IPS DF 6.9 (cell line): Measurements from ENCODE around the gene PARP6.

Source experiments
- DNase-seq: peaks from one replicate; pipeline ENCODE4 v3.0.0-alpha.2; 2013; ENCODE audit warnings: low read depth, low spot score
- H3K27ac ChIP-seq: one replicate; pipeline ENCODE4 v1.5.1; 2013; ENCODE audit warnings: low read length, control low read depth
- H3K27me3 ChIP-seq: 2 replicates; pipeline ENCODE4 v1.6.1; 2013; ENCODE audit warnings: mild to moderate bottlenecking, low read length; ENCODE audit not compliant: control insufficient read depth, insufficient read depth
- H3K36me3 ChIP-seq: 2 replicates; pipeline ENCODE4 v1.6.1; 2013; ENCODE audit warnings: low read length; ENCODE audit not compliant: control insufficient read depth, insufficient read depth
- H3K4me1 ChIP-seq: 2 replicates; pipeline ENCODE4 v1.6.1; 2013; ENCODE audit warnings: low read length; ENCODE audit not compliant: control insufficient read depth, insufficient read depth
- H3K4me3 ChIP-seq: 2 replicates; pipeline ENCODE4 v1.5.1; 2013; ENCODE audit warnings: mild to moderate bottlenecking, low read length
- H3K9me3 ChIP-seq: 2 replicates; pipeline ENCODE4 v1.6.1; 2013; ENCODE audit warnings: low read length, inconsistent platforms; ENCODE audit not compliant: control insufficient read depth, insufficient read depth
- WGBS: extraction: QIAGEN DNeasy Blood & Tissue Kit; methylation state at CpG from one replicate; pipeline ENCODE4 v1.1.7; 2013; ENCODE audit warnings: mixed read lengths, missing lambda C conversion rate; ENCODE audit not compliant: insufficient read length, insufficient coverage; 5-methylcytosine and 5-hydroxymethylcytosine counted together

Gene PARP6

DNA sequence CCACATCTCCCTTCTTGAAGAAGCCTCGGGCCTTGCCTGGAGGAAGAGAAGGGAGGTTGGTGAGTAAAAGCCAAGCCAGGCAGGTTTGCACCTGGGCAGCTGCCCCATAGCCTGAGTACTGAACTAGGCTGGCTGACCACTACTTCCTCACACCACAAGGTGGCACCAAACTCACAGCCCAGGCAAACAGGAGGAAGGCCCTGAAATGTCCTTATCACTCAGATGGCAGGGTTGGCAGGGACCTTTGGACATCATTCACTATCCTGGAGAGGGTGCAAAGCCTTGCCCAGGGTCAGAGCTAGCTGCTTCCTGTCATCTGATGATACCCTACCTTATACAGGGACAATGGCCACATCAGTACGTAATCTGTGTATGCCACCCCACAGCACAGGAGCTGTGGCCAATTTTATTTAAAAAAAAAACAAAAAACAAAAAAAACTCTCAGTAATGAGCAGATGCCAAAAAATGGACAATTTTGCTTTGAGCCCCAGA, 72.6 kb downstream of the PARP6 start:
- no CpG with 5 or more reads among the region's 2 CpGs for WGBS
- no peak for DNase-seq
- H3K27me3 ChIP-seq, result no peaks in the 10 kb centered on the region; the same call in 1 of the 2 replicates
- no peak overlapping the region for H3K27ac ChIP-seq
- peaks cover 57% of the 10 kb centered on the region for H3K36me3 ChIP-seq
- H3K4me1 ChIP-seq, result no peaks in the 10 kb centered on the region
- no peak overlapping the region for H3K4me3 ChIP-seq
- no peaks in the 10 kb centered on the region for H3K9me3 ChIP-seq

DNA sequence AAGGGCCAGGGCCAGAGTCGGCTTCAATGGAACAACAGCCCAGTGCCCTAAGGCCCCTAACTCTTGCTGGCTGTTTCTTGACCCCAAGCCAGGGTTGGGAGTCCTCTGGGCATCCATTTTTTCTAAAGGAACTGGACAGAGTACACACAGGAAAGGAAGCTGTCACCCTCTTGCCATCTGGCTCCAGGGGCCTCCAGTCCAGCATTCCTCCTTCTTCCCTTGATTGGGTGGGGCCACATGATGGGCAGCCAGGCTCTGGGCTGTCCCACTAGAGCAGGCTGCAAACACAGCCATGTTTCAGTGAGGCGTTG, 73.2 kb downstream of the PARP6 start:
- Histone ChIP-seq H3K36me3 (peaks cover 52% of the 10 kb centered on the region), H3K27ac (no peak overlapping the region), H3K4me3 (no peak overlapping the region), H3K4me1 (no peaks in the 10 kb centered on the region), H3K27me3 (no peaks in the 10 kb centered on the region; the same call in 1 of the 2 replicates), H3K9me3 (no peaks in the 10 kb centered on the region)
- no peak for DNase-seq
- no CpG with 5 or more reads among the region's 2 CpGs for WGBS

DNA sequence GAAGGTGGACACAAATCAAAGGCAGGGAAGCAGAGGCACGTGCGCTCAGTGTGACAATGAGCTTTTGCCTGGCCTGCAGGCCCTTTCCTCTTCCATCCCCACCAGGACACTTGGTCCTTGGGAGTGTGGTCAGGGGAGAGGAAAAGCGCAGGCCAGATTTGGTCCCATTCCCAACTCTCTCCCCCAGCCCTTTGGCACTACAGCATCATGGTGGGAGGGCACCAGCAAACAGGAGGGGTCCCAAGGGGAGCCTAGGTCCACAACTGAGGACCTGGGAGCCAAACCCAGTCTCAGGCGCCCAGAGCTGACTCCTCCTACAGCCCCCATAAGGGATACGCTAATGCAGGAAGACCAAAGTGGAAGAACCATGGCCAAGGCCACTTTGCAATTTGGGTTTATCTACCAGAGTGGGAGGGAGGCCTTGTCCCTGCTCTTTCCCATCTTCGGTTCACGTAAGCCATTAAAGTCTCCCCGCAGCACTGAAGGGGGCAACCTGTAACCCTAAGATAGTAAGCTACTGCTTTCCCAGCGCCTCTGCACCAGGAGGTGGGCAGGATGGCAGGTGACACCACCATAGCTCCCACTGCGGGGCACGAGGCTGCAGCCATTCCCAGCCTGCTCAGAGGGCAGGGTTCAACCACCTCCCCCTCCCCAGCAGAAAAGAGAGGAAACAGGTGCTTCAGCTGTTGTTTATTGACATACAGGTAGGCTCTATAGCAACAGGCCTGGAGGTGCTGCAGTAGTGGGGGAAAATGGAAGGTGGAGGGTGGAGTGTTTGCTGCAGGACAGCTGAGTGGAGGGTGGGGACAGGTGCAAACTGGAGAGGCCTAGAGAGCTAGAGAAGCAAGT, 73.8 kb downstream of the PARP6 start:
- Histone ChIP-seq H3K27ac (no peak overlapping the region), H3K27me3 (no peaks in the 10 kb centered on the region; the same call in 1 of the 2 replicates), H3K9me3 (no peaks in the 10 kb centered on the region), H3K4me1 (no peaks in the 10 kb centered on the region), H3K4me3 (no peak overlapping the region), H3K36me3 (peaks cover 47% of the 10 kb centered on the region)
- no CpG with 5 or more reads among the region's 11 CpGs for whole genome bisulfite sequencing
- no peak for DNase-seq

DNA sequence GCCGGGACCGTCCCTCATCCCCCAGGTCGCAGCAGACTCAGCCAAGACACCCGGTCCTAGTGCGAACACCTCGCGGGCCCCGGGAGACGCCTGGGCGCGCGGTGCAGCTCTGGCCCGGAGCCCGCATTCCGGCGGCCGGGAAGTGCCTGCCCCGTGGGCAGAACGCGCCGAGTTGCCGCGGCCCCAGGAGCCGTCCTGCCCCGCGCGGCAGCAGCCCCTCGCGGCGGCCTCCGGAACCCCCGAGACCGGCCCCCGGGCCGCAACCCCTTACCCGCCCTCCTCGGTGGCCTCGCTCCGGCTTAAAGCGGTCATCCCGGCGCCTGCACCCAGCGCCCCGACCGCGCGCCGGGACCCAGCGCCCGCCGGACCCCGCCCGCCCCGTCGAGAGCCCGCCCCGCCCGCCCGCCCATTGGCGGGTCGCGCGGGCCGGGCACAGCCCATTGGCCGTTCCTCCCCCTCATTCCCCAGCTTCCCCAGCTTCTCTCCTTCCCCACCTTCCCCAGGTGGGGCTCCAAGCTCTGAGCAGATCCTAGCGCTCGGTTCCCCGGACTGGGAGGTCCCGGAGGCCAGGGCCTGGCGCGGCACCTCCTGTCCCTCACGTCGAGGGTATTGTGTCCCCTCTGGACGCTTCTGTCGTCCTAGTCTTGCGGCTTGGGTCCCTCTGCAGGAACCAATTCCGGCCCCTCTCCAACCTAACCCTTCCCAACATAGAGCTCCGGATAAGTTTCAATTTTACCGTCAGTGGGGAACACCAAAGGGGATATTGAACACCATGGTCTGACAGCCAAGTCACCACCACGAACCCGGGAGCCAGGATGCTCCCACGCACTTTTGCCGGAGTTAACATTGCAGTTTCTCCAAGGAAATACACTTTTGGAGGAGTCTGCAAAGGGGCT, 74.6 kb downstream of the PARP6 start, which contains the start of gene GRAMD2A:
Gene GRAMD2A, minus strand, starts transcription at position 328 of the 896 bp plus-strand sequence.
- no peaks in the 10 kb centered on the region for H3K9me3 ChIP-seq
- no peak for DNase-seq
- H3K4me1 ChIP-seq, result no peaks in the 10 kb centered on the region
- H3K4me3 ChIP-seq, result peak within 1 kb of the TSS; percentile 28
- WGBS, result no CpG with 5 or more reads among the region's 83 CpGs
- H3K27me3 ChIP-seq, result no peaks in the 10 kb centered on the region; the same call in 1 of the 2 replicates
- H3K27ac ChIP-seq, result no peak within 1 kb of the TSS
- peaks cover 39% of the 10 kb centered on the region for H3K36me3 ChIP-seq

DNA sequence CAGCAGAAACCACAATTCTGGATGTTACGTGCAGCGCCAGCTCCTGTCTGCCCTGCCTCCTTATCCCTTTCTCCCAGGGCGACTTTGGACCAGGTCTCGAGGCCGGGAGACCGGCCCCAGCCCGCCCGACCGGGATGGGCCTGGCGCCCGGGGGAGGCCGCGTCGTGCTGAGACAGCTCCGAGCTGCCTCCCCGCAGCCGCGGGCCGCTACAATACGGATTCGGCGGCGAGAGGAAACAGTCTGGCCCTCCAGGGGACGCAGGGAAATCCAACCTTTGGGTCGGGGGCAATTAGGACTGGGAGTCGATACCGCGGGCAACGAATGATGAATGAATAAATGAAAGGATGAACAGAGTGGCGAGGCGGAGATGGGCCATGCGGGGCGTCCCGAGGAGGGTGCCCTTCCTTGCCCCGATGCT, 75.3 kb downstream of the PARP6 start:
- H3K9me3 ChIP-seq, result no peaks in the 10 kb centered on the region
- peak overlapping the region; percentile 28; the same call in 1 of the 2 replicates for H3K4me3 ChIP-seq
- DNase-seq, result no peak
- no CpG with 5 or more reads among the region's 35 CpGs for WGBS
- H3K36me3 ChIP-seq, result peaks cover 32% of the 10 kb centered on the region
- H3K27ac ChIP-seq, result no peak overlapping the region
- no peaks in the 10 kb centered on the region; the same call in 1 of the 2 replicates for H3K27me3 ChIP-seq
- H3K4me1 ChIP-seq, result no peaks in the 10 kb centered on the region

DNA sequence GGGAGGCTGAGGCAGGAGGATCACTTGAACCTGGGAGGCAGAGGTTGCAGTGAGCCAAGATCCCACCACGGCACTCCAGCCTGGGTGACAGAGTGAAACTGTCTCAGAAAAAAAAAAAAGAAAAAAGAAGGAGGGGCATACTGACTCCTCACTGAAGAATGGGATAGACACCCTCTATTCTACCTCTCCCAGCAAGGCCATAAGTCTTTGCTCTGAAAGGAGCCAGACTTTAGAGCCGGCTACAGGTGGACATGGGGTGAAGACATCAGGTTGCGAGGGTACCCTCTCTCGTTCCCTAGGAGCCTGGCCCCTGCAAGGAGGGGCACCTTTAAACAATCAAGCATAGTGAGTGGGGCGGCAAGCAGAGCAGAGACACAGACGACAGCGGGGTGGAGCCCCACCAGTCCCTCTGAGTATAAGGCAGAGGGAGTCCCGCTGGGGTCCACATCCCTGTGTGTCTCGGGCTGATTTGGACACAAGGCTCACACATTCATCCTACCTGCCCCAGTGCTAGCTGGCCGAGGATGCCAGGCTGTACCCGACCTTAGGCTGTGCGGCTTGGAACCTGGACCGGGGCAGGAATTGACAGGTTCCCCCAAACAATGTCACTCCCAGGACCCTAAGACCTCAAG, 75.8 kb downstream of the PARP6 start:
- Histone ChIP-seq H3K9me3 (no peaks in the 10 kb centered on the region), H3K4me3 (peak overlapping the region; percentile 28; the same call in 1 of the 2 replicates), H3K27me3 (no peaks in the 10 kb centered on the region; the same call in 1 of the 2 replicates), H3K36me3 (peaks cover 28% of the 10 kb centered on the region), H3K4me1 (no peaks in the 10 kb centered on the region), H3K27ac (no peak overlapping the region)
- no CpG with 5 or more reads among the region's 13 CpGs for WGBS
- DNase-seq, result no peak

DNA sequence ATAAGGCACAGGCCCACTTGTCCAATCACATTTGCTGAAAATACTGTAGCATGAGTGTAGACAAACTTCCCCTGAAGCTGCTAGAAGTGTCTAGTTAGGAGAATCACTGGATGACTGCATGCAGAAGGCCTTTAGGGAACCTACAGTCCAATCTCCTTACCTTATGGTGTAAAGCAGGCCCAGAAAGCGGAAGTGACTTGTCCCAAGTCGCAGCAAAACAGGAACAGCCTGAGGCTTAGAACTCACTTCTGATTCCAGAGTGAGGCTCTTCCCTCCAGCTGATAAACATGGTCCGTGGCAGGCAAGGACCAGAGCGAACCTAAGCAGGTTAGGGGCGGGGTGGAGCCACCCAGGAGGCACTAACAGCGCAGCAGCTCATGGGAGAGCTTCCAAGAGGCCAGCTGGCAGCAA, 77.2 kb downstream of the PARP6 start:
- no peak overlapping the region for H3K4me3 ChIP-seq
- peaks cover 14% of the 10 kb centered on the region for H3K36me3 ChIP-seq
- H3K27me3 ChIP-seq, result no peaks in the 10 kb centered on the region; the same call in 1 of the 2 replicates
- WGBS, result no CpG with 5 or more reads among the region's 6 CpGs
- DNase-seq, result no peak
- no peak overlapping the region for H3K27ac ChIP-seq
- H3K9me3 ChIP-seq, result no peaks in the 10 kb centered on the region
- no peaks in the 10 kb centered on the region for H3K4me1 ChIP-seq

DNA sequence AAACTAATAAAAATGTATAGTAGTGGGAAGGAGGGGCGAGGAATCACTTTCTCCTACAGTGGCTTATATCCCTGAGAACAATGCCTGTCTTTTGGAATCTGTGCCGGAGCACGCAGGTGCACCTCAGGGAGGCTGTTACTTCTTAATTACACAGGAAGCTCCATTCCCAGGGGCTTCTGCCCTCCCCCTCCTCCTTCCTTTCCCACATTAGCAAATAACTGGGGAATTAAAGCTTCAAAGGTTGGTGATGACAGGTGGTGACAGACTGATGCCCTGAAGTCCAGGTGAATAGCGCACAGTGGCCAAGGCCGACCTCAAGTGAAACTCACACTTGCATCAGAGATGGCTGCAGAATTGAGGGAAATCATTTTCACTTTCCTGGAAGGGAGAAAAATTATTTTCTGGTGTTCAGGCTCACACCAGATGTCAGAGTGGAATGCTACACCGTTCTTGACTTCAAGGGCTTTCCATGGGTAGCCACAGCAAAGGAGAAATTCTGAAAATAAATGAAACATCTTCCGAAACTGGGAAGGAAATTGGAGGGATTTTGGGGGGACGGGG, 78.4 kb downstream of the PARP6 start:
- H3K4me3 ChIP-seq, result no peak overlapping the region
- no peaks in the 10 kb centered on the region for H3K4me1 ChIP-seq
- no peaks in the 10 kb centered on the region for H3K9me3 ChIP-seq
- H3K27me3 ChIP-seq, result no peaks in the 10 kb centered on the region; the same call in 1 of the 2 replicates
- no CpG with 5 or more reads among the region's 8 CpGs for WGBS
- no peak overlapping the region for H3K27ac ChIP-seq
- DNase-seq, result no peak
- peaks cover 3% of the 10 kb centered on the region; the same call in 1 of the 2 replicates for H3K36me3 ChIP-seq

DNA sequence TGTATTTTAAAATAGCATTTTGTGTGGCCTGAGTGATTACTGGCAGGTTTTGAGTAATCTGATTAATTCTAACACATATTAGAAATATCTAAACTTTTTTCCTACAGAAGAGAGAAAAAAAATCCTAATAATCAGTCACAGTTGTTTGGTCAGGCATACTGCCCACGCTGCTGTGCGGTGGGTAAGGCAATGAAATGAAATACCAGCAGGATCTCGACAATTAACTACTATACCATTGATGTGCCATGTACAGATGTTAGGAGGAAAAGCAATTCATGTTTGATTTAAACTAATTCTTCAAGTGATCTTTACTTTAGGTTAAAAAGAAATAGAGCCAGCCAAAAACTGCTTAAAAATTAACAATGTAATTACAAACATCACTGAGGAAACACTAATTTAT, 79.9 kb downstream of the PARP6 start:
- H3K27me3 ChIP-seq, result no peaks in the 10 kb centered on the region; the same call in 1 of the 2 replicates
- H3K36me3 ChIP-seq, result no peaks in the 10 kb centered on the region
- WGBS, result no CpG with 5 or more reads among the region's 3 CpGs
- H3K4me3 ChIP-seq, result no peak overlapping the region
- H3K9me3 ChIP-seq, result no peaks in the 10 kb centered on the region
- no peak for DNase-seq
- H3K4me1 ChIP-seq, result no peaks in the 10 kb centered on the region
- no peak overlapping the region for H3K27ac ChIP-seq
